HG03575 (cell line): ENCODE data around the gene FMNL3.

Experiments
- ATAC-seq: cut with Tn5 transposase; IDR thresholded peaks from one replicate; pipeline ENCODE4 v1.9.1; 2021; ENCODE audit not compliant: unreplicated experiment, insufficient number of reproducible peaks, low FRiP score; ENCODE audit errors: extremely low read depth

The FMNL3 gene

DNA sequence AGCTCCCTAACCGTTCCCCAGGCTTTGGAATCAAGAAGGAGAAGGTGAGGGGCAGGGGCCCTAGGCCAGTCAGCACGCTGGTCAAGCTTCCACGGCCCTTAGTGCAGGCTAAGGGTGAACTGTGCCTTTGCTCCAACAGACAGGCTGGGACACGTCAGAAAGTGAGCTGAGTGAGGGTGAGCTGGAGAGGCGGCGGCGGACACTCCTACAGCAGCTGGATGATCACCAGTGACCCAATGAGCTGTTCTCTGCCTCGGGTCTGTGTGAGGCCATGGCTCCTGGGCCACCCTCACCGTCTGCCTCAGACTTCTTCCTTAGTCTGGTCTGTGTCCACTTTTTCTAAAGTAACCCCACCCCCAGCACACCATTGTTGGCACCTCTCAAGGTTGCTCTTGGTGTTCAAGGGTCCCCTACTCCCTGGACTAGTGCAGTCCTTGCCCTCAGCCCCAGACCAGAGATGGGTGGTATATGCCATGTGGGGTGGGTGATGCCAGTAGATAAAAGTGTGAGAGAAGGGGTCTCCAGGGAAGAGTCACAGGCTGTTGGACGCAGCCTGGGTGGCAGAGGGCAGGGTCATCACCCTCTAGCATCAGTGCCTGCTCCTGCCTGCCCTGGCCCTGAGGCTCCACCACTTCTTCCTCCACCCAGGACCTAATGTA is 63.1 kb downstream of the FMNL3 start:
- ATAC-seq: no peak

DNA sequence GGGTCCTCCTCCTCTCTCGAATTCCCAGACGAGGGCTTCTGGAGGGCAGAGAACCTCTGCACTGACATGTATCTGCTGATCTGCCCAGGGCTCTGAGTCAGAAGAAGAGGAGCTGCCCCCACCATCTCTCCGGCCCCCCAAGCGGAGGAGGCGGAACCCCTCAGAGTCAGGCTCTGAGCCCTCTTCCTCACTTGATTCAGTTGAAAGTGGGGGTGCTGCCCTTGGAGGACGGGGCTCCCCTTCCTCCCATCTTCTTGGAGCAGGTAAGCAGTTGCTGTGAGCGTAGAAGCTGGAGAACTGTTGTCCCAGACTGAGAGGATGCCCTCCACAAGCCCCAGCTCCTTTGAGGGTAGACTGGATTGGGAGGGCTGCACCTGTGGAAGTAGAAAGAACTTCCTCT is 64.1 kb downstream of the FMNL3 start:
- ATAC-seq: no peak

DNA sequence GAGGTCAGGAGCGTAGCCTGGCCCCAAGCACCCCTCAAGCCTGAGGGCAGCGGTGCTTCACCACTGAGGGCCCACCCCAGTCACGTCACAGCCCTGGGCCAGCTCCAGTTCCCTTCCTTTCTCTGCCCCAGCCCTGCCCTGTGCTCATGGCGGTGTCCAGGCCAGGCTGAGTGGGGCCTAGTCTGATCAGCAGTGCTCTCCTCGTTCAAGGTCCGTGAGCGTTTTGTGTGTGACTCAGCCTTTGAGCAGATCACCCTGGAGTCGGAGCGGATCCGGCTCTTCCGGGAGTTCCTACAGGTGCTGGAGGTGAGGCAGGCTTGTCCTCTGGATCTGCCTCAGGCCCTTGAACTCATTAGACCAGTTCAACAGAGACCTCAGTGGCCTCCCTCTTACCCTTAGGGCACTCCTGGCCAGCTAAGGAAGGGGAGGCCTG is 64.8 kb downstream of the FMNL3 start:
- ATAC-seq: no peak

DNA sequence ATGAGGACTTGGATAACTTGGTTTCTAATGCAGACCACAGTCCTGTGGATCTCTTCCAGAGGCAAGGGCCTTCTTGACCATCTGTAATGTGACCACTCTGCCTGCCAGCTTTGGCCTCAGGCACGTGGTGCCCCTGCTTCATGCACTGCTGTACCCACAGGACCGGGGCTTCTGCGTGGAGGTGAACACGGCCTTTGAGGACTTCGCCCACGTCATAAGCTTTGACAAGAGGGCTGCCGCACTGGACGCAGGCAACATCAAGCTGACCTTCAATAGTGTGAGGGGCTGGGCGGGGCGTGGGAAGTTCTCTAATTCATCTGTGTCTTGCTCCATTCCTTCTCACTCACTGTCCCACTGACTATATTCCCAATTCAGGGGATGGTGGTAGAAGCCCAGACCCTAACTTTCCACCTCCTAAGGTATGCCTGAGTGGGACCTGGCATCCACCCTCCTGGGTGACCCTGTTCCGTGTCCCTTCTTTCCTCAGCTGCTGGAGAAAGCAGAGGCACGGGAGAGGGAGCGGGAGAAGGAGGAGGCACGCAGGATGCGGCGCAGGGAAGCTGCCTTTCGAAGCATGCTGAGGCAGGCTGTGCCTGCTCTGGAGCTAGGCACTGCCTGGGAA is 65.3 kb downstream of the FMNL3 start:
- ATAC-seq: no peak

DNA sequence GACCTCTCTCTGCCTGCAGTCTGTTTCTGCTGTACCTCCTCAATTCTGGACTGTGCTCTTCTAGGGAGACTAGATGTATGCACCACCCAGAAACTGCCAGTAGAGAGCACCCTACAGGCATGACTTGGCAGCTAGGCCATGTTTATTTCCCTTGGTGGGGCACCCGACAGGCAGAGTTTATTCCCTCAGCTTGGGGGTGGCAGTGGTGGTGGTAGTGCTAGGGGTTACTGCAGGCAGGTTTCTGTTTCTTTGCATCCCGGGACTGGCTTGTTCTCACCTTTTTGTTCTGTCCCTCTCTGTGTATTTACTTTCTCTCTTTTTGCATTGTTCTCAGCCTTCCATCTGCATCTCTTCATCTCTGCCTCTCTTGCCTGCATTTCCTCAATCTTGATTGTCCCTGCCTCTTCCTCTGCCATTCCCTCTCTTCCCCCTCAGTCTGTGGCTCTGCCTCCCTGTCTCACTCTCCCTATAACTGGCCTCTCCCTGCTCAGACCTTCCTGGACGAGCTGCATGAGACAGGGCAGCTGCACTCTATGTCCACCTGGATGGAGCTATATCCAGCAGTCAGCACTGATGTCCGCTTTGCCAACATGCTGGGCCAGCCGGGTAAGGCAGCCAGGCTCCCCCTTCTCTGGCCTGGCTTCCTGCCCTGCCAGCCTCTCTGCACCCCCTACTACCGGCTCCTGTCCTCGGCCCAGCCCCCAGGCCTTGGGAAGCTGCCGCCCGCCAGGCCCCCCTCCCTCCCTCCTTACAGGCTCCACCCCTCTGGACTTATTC is 70.0 kb downstream of the FMNL3 start:
- ATAC-seq: no peak

DNA sequence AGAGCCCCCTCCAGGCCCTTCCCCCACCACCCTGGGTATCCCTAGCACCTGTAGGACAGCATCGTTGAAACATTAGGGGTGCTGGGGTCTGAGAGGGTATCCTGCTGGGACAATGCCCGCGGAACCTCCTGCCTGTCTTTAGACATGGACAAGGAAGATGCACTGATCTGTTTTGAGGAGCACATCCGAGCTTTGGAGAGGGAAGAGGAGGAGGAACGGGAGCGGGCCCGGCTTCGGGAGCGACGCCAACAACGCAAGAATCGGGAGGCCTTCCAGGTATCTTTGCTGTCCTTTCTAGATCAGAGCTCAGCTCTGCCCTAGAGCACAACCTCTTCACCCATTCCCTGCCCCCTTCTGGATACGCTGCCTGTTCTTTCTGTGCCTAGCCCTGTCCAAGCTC is 70.6 kb downstream of the FMNL3 start:
- ATAC-seq: no peak

DNA sequence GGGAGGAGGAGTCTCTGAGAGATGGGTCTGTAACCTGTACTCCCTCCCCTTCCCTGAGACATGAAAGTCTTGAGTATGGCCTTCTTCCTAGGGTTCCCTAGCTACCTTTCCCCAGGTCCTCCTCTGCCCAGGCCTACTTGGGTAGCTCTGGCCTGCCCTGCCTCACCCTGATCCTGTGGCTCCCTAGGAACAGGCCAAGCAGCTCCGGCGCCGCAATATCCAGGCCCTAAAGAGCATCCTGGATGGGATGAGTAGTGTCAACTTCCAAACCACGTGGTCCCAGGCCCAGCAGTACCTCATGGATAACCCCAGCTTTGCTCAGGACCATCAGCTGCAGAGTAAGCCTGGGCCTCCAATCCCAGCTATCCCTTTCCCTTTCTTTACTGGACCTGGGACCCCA is 71.5 kb downstream of the FMNL3 start:
- no peak for ATAC-seq

DNA sequence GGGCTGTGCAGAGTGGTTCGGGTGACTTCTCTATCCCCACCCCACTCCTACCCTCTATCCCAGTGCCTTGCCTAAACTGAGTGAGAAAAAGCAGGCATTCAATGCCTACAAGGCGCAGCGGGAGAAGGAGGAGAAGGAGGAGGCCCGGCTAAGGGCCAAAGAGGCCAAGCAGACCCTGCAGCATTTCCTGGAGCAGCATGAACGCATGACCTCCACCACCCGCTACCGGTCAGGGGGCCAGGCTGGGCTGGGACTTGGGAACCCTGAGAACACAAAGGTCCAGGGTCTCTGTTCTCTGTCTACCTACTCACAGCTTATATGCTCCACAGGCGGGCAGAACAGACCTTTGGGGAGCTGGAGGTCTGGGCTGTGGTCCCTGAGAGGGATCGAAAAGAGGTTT is 72.2 kb downstream of the FMNL3 start:
- no peak for ATAC-seq

DNA sequence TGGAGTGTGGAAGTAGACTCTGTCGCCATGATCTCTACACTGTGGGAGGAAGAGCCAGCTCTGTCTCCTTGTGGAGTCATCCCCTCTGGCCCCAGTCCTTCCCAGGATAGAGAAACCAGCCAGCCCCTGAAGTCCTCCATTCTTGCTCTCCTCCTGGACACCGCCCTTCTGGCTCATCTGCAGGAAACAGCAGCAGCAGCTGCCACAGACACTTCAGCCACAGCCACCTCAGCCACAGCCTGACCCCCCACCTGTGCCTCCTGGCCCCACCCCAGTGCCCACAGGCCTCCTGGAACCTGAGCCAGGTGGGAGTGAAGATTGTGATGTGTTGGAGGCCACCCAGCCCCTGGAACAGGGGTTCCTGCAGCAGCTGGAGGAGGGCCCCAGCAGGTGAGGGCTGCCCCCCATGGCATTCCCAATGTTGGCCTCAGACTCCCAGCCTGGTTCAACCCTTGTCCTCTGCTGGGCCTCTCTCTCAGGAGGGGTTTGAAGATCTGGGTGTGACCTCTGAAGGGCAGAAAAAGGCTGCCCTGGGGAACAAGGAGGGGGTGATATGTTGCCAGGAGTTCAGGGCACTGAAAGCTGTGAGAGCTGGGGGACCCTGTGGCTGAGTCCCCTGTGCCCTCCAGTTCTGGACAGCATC is 73.4 kb downstream of the FMNL3 start:
- no peak for ATAC-seq

DNA sequence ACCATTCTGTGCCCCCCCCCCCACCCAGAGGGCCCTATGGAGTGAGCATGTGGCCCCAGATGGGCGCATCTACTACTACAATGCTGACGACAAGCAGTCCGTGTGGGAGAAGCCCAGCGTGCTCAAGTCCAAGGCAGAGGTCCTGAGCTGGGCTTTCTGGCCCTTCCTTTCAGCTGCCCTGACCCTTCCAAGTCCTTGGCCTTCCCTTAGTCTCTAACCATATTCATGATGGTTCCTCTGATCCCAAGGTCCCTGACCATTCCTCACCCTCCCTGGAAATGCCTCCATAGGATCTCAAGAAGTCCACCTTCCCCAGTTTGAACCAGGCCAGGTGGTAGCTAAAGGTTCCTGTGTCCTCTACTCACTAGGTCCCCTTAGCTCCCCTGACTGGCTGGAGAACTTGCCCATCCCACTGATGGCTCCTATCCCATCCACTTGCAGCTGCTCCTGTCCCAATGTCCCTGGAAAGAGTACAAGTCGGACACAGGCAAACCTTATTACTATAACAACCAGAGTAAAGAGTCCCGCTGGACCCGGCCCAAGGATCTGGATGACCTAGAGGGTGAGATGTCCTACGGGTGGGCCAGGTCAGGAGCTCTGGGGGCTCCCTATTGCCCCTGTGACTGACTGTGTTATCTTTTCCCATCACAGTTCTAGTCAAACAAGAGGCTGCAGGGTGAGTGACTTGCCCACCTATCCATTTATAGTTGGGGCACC is 74.1 kb downstream of the FMNL3 start:
- ATAC-seq: no peak

DNA sequence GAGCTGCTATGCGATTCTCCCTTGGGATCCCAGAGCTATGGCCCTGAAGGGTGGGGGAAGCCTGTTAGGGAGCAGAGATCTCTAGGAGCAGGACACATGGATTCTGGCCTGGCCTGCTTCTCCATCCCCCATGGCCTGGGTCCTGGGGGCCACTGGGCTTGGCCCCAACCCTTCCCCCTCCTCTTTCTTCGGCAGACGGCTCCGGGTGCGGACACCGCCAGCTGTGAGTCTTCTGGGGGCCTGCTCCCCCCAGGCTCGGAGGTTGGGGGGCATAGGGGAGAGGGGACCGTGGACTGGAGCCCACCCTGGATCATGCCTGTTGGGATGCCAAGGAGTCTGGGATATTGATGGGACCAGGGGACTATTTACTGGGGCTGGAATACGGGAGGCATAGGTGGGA is 74.8 kb downstream of the FMNL3 start:
- ATAC-seq: no peak

DNA sequence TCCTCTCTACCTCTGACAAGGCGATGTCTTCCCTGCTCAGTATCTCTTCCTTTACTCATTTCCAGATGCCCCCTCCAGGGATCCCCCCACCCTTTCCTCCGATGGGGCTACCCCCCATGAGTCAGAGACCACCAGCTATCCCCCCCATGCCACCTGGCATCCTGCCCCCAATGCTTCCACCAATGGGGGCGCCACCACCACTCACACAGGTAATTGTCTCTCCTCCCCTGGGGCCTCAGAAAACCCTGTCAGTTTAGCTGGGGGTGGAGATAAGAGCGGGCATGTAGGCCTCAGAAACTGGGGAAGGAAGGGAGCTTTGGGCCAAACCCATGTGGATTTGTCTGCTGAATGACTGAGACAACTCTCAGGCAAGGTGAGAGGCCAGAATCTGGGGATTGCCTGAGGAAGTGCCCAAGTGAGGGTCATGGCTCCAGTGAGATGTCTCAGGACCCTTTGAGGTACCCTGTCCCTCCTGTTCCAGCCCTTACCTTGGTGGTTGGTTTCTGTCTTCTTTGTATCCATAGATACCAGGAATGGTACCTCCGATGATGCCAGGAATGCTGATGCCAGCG is 75.8 kb downstream of the FMNL3 start:
- ATAC-seq: no peak

DNA sequence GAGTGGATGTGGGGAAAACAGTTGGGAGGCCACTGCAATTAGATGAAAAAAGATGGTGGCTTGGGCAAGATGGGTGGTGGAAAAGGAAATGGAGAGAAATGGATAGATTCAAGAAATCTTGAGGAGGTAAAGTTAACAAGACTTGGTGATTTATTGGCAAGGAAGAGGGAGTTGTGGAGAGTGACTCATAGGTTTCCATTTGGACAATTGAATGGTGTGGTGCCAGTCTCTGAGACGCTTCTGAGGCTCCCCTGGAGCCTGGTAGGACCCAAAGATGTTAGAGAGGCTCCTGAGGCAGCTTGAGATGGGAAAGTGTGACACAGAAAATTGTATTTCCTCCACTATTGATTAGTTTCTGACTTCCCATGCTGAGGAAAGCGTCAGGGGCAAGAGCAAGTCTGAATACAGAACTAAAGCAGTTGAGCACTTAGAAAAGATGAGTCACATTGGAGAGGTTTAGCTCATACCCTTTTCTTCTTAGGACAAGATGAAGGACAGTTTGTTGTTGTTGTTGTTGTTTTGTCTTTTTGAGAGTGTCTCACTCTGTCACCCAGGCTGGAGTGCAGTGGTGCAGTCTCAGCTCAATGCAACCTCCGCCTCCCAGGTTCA is 79.3 kb downstream of the FMNL3 start:
- no peak for ATAC-seq

DNA sequence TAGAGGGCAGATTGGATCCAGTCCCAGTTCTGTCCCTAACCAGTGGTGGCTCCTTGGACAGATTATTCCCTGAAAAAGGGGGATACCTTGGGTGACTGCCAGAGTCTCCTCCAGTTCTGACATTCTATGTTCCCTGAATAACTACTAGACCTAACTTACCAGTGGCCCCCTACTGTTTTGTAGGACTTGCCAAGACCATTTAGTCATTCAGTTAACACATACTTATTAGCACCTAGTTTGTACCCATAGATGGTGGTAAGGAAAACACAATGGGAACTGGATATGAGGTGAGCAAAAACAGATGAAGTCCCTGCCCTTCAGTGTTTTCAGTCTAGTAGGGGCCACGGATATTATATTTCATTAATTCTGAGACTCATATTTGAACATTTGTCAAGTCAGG is 80.4 kb downstream of the FMNL3 start:
- no peak for ATAC-seq

DNA sequence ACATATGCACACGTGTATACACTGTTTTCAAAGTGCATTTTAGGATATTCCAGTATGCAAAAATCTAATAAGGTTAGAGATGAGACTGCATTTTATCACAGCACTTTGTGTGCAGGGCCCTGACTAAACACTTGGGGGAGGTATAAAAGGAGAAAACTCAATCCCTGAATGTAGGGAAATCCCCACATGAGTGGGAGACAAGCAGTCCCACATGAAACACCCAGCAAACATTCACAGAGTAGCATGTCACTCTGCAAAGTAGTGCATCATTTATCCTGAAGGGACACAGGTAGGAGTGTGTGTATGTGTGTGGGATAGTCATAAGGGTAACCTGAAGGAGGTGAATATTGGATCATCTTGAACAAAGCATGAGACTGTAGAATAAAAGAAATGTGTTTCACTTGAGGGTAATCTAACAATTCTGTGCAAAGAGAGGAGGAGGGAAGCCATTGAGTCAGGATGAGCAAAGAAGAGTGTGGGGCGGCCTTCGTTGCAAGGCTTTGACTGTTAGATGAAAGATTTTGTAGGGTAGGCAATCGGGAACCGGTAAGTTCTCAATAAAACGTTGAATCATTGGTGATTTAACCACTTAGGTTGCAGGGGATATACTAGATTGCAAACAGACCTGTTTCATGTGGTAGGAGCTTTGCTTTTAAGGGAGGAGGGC is 80.9 kb downstream of the FMNL3 start:
- ATAC-seq: no peak

DNA sequence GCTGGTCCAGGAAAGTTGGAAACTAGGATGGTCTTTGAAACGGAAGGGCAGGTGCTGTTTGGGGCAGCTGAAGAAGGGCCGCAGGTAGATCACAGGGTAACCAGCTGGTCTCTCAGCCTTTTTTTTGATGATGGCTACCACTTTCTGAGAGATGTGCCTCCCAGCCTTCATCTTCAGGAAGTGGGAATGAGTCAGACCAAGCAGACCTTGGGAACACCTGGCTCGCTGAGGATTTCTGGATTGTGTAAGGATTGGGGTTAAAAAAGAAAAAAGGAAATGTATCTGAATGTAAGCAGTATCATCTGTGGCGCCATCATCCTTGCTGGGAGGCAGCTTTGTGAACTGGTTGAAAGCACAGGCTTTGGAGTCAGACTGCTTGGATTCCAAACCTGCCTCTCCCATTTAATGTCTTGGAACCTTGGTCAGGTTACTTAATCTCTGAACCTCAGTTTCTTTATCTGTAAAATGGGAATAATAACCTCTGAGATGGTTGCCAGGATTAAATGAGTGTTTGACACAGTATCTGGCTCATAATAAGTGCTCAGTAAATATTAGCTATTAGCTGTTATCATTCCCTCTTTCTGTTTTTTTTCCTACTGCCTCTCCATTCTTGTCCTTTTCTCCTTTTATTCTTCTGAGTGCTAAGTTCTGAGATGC is 82.2 kb downstream of the FMNL3 start:
- no peak for ATAC-seq

DNA sequence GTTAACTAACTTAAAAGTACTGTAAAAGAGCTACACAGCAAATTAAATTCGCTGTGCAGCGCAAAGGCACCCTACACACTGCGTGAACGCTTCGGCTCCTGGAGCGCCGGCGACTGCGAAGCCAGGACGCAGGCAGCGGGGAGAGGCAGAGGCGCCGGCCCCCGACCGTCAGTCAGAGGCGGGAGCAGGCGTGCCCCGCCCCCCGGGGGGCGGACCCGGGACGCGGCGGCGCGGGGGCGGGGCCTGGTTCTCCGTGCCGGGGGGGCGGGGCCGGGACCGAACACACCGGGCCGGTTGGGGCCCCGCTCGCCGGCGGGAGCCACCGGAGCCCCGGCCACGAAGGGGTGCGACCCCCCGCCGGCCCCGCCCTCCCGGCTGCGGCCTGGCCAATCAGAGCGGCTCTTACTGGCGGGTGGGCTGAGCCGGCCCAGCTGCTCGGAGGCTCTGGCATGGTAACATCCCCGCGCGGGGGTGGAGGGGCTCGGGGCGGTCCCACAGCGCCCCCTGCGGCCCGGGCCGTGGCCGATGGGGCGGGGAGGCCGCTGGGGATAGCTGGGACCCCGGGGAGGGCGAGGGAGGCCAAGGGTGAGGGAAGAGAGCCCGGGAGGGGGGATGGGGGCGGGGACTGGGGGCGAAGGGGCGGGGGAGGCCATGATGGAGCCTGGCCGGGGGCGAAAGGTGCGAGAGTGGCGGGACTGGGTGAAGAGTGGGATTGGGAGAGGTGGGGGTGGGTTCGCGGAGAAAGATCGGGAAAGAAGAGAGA is 83.9 kb downstream of the FMNL3 start, which contains the start of gene PRPF40B:
TSS of gene PRPF40B (plus strand) at position 420 of the 763 bp plus-strand sequence. CDS start at position 450, 30 bp downstream.
- no peak for ATAC-seq
